ENCODE results near the gene ARFIP2.

DNA sequence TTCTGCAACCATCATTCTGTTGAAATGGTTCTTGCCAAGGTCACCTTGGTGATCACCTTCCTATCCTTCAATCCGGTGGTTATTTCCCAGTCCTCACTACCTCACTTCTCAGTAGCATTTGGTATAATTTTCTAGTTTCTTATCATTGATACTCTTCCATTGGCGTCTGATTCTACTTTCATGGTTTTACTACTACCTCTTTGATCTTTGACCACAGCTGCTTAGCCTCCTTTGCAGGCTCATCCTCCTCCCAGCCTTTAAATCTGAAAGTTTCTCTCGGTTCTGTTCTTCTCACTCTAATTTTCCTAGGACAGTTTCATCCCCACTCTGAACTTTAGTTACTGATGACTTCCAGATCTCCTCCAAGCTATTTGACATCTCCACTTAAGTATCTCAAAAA, 5.1 kb upstream of the ARFIP2 start:
- TF ChIP-seq, protein P1, sequence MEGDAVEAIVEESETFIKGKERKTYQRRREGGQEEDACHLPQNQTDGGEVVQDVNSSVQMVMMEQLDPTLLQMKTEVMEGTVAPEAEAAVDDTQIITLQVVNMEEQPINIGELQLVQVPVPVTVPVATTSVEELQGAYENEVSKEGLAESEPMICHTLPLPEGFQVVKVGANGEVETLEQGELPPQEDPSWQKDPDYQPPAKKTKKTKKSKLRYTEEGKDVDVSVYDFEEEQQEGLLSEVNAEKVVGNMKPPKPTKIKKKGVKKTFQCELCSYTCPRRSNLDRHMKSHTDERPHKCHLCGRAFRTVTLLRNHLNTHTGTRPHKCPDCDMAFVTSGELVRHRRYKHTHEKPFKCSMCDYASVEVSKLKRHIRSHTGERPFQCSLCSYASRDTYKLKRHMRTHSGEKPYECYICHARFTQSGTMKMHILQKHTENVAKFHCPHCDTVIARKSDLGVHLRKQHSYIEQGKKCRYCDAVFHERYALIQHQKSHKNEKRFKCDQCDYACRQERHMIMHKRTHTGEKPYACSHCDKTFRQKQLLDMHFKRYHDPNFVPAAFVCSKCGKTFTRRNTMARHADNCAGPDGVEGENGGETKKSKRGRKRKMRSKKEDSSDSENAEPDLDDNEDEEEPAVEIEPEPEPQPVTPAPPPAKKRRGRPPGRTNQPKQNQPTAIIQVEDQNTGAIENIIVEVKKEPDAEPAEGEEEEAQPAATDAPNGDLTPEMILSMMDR (IDR thresholded peaks at IDR 0.05), result no peak
- no peak for TF ChIP-seq POLR2A (IDR thresholded peaks at IDR 0.05)

Measured in thyroid gland (tissue), 4 donors.